ENCODE data around the gene CDK5.
"Not testable (repeated sequence)": the region's sequence is repeated elsewhere in the genome, so short reads cannot be mapped to it uniquely, and the experiment has no call there.

The CDK5 gene

DNA sequence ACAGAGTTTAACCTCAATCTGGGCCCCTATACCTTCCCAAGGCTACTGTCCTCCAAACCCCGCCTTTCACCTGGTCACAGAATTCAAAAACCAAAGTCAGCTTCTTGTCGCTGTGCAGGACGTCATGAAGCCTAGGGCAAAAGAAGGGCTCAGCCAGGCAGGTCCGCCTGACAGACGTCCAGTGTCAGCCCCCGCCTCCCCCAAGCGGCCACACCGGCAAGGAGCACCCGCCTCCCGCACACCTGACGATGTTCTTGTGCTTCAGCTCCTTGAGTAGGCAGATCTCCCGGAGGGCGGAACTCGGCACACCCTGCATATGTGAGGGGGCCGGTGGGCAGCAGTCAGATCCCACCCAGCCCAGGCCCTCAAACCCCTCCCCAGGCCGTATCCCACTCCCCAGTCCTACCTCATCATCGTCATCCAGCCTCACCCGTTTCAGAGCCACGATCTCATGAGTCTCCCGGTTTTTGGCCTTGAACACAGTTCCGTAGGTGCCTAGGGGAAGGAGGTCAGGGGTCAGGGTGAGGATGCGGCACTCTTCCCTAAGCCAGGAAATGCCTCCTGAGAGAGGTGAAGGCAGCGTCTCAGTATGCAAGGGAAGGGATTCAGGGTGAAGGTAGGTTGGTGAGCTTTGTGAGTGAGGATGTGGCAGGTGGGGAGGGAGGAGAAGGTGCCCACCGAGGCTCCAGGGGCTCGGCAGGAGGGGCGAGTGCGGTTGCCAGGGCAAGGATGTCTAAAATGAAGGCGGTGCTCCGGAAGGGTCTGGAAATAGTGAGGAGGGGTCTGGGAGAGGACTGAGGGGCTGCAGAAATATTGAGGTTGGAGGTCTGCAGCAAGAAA is 811 bp downstream of the CDK5 start:
- no peak for DNase-seq (ENCODE audit: low read depth)

DNA sequence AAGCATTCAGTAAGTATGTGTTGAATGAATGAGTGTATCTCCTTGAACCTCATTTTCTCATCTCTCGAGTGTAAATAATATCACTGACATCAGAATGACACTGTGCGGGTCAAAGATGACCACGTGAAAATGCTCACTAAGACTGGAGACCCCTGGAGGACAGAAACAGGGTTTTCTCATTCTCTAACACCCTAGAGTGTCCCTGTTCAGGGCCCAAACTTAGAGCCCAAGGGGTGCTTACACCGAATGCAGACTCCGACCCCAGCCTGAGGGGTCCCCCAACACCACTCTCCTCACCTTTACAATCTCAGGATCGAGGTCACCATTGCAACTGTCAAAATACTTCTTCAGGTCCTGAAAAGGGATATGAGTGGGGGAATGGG is 1.4 kb downstream of the CDK5 start:
- DNase-seq (ENCODE audit: low read depth) = no peak

DNA sequence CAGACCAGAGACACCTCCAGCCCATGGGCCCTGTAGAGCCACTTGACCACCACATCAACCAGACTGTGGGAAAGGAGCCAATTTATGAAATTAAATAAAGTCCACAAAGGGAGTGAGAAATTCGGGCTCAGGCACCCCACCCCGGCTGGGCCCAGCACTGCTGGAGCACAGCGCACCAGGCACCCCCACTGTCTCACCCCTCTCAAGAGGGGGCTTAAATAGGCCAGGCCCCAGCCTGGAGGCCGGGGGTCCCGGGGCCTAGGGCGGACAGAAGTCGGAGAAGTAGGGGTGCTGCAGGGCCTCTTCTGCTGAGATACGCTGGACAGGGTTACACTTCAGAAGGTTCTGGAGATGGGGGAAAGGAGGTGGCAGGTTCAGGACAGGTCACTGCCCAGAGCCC is 3.9 kb downstream of the CDK5 start:
- DNase-seq (ENCODE audit: low read depth) = no peak

DNA sequence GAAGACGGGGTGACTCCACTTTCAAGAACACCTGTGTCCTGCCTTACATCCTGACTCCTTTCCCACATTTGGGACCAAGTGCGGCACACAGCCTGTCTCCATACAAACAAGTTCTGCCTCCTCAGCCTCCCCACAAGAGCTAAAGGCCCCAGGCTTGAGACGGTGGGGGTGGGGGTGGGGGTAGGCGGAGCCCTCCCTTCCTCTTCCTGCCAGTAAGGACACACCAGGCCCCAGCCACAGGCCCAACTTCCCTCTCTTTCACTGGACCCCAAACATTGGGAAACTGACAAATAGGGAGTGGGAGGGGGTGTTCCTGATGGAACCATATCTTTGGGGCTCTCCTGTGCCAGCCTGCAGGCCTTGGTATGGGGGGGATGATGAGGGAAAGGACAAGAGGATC is 4.6 kb downstream of the CDK5 start:
- DNase-seq (ENCODE audit: low read depth) = no peak

DNA sequence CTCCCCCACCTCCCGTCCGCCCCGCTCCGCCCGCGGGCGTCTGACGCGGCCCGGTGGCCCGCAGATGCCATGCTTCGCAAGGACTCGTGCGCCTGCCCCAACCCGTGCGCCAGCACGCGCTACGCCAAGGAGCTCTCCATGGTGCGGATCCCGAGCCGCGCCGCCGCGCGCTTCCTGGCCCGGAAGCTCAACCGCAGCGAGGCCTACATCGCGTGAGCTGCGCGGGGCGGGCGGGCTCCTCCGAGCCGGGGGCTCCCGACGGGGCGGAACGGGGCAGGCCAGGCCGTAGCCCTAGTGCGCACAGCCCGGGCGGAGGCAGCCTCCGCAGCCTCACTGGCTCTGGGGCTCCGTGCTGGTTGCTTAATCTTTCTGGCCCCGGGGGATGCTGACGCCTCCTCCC is 6.6 kb downstream of the CDK5 start:
- no peak for DNase-seq (ENCODE audit: low read depth)

DNA sequence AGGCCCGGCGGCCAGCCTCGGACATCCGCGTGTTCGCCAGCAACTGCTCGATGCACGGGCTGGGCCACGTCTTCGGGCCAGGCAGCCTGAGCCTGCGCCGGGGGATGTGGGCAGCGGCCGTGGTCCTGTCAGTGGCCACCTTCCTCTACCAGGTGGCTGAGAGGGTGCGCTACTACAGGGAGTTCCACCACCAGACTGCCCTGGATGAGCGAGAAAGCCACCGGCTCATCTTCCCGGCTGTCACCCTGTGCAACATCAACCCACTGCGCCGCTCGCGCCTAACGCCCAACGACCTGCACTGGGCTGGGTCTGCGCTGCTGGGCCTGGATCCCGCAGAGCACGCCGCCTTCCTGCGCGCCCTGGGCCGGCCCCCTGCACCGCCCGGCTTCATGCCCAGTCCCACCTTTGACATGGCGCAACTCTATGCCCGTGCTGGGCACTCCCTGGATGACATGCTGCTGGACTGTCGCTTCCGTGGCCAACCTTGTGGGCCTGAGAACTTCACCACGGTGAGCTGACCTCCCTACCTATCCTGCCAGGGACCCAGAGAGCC is 8.7 kb downstream of the CDK5 start:
- no peak for DNase-seq (ENCODE audit: low read depth)

DNA sequence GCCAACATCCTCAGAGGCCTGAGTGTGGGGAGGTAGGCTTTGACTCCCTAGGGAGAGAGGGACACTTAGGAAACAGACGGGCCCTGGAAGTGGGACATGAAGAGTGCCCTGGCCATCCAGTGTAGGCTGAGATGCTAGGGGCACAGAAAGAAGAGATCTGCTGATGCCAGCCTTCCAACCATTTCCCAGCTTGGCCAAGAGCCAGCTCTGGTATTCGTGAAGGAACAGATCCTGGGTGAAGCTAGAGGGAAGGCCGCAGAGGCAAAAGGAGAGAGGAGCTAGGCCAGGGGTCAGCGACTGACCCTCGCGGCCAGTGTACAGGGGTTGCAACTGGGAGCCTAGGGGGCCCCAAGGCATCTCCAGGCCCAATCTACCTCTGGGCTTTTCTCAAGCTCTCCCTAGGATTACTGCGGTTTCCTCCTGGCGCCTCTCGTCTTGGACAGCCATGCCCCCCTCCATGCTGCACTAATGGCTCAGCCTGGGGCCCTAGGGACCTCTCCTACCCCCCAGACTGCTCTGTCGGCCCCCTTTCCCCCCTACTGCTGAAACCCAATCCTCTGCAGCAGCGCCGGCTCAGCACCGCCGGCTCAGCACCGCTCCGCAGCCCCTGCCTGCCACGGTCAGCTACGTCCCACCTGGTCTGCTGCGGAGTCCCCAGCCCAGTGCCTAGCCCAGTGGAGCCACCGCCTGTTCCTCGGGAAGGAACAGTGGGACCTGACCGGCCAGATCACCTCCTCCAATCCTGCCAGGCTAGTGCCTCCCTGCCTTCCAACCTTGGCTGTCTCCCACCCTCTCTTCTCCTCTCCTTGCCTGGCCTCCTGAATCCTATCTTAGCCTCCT is 9.5 kb downstream of the CDK5 start, which contains the start of gene ASIC3:
ASIC3 (plus strand) TSS at position 556 of the 840 bp plus-strand sequence. CDS start 355 bp downstream, outside the sequence.
- DNase-seq (ENCODE audit: low read depth) = no peak

DNA sequence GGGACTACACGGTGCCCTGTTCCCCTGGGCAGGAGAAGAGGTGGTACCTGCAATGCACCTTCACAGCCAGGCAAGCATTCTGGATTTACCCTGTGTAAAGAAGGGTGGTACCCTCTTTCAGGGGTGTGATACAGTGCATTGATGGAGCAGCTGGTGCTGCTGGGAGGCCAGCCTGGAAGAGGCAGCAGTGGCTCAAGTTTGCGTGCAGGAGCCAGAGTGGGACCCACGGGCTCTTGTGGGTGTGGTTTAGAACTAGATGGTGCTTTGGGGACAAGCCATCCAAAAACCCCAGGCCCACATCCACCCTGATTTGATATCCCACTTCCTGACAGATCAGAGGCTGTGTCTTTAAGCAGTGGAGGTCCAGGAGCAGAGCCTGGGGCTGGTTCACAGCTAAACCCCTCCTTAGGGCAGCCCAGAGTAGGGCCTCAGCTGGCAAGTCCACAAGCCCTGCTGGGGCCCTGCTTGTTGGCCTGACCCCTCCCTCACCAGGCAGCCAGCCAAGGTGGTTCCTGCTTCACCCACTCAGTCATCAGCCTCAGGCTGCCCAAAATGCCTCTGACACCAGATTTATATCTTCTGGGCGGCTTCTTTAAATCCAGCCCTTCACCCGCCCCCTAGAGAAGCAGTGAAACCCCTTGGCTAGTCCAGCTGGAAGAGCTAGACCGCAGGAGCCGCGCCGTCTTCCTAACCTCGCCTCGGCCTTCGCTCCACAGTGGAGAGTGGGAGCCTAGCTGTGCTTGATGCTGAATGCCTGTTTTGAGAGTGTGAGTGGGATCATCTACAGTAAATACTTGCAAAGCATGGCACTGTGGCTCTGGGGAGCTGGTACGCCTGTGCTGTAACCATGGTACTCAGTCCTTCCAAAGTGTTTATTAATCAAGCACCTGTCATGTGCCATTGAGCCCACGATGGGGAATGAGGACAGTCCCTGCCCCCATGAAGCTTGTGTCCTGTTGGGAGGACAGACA is 10.8 kb downstream of the CDK5 start:
- no peak for DNase-seq (ENCODE audit: low read depth)

DNA sequence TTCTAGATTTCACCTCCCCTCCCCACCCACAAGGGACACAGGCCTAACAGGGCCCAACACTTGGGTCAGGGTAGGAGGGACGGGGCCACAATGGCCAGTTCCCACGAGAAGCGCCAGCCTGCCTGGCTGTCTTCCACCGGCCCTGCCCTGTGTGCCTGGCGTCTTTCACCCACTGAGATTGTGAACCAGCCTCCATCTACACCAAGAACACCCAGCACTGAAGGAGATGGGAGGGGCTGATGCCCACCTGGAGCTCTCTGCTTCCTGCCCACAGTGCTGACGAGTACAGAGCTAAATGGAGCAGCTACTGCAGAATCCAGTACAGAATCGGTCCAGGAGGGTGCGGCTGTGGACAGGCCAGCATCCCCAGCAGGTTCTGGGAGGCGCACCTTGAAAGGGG is 11.7 kb downstream of the CDK5 start:
- DNase-seq (ENCODE audit: low read depth) = no peak

DNA sequence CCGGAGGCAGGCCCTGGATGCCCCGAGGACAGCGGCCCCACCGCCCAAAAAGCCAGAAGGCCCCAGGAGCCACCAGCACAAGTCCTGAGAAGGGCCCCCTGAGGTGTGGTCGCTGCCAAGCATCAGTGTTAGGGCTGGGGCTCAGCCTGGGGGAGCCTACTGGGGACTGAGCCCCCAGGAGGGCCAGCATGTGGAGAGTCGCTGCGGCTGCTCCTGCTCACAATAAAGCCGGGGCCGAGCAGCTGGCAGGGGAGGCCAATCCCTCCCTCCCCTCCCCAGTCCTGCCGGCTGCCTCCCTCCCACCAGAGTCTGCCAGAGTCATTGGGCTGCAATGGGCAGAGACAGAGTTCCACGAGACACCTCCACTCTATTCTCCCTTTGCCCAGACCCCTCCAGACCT is 12.4 kb downstream of the CDK5 start:
- DNase-seq (ENCODE audit: low read depth) = no peak

DNA sequence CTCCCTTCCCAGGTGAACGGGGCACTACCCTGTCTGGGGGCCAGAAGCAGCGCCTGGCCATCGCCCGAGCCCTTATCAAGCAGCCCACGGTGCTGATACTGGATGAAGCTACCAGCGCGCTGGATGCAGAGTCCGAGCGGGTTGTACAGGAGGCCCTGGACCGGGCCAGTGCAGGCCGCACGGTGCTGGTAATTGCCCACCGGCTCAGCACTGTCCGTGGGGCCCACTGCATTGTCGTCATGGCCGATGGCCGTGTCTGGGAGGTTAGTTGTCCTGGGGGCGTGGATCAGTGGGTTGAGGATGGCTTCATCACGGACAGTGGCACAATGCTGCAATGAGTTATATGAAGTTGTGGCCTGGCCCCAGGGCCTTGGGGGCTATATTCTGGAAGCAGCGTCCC is 13.7 kb downstream of the CDK5 start:
- DNase-seq (ENCODE audit: low read depth) = no peak

DNA sequence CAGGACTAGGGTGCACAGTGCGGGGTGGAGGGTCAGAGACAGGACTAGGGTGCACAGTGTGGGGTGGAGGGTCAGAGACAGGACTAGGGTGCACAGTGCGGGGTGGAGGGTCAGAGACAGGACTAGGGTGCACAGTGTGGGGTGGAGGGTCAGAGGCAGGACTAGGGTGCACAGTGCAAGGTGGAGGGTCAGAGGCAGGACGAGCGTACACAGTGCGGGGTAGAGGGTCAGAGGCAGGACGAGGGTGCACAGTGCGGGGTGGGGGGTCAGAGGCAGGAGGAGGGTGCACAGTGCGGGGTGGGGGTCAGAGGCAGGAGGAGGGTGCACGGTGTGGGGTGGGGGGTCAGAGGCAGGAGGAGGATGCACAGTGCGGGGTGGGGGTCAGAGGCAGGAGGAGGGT is 14.2 kb downstream of the CDK5 start:
- not testable (repeated sequence) for DNase-seq (ENCODE audit: low read depth)

DNA sequence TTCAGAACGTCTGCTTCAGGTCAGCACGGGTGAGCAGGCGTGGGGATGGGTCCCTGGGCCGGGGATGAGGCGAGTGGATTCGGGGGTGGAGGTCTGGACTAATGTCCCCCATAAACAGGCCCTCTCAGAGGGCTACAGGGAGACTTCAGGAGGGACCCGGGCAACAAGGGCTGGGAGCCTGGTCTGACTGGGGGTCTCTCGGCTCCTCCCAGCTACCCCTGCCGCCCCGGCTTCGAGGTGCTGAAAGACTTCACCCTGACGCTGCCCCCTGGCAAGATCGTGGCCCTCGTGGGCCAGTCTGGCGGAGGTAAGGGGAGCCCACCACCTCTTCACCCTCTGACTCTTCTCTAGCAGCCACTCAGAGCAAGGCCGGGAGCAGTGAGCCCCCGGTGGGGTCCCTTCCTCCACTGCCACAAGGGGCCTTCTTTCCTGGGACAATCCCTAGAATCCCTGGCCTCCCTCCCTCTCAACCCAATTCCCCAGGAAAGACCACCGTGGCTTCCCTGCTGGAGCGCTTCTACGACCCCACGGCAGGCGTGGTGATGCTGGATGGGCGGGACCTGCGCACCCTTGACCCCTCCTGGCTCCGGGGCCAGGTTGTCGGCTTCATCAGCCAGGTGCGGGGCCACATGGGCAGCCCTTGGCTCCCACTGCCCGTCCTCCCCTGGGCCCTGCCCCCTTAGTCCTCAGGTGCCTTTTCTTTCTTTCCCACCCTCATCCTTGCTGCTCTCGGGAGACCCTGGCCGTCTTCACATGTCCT is 16.9 kb downstream of the CDK5 start:
- no peak for DNase-seq (ENCODE audit: low read depth)

DNA sequence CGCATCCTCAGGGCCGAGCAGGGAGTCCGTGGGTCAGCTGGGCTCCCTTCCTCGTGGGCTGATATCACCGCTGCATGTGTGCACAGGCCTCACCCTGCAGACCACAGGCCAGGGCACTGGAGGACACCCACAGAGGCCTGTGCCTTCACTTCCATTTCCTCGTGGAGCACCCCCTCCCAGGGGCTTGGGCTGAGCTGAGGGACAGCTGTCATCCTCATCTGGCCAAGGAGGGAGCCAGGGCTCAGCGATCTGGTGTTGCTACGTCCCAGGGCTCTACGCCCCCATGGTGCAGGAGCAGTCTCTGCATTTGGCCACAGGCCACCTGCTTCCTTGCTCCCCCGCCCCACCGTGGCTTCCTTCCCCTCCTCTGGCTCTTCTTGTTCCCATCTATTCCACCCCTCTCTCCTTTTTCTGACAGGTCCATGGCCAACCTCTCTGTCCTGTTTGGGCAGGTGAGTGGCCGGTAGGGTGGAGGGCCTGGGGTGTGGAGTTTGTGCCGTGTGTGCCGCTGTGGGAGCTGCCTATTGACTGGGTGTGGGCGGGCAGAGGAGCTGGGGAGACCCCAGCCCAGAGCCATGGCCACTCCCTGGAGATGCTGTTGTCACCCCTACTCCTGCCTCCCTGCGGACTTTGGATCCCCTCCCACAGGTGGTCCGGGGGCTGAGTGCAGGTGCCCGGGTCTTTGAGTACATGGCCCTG is 17.7 kb downstream of the CDK5 start:
- no peak for DNase-seq (ENCODE audit: low read depth)

DNA sequence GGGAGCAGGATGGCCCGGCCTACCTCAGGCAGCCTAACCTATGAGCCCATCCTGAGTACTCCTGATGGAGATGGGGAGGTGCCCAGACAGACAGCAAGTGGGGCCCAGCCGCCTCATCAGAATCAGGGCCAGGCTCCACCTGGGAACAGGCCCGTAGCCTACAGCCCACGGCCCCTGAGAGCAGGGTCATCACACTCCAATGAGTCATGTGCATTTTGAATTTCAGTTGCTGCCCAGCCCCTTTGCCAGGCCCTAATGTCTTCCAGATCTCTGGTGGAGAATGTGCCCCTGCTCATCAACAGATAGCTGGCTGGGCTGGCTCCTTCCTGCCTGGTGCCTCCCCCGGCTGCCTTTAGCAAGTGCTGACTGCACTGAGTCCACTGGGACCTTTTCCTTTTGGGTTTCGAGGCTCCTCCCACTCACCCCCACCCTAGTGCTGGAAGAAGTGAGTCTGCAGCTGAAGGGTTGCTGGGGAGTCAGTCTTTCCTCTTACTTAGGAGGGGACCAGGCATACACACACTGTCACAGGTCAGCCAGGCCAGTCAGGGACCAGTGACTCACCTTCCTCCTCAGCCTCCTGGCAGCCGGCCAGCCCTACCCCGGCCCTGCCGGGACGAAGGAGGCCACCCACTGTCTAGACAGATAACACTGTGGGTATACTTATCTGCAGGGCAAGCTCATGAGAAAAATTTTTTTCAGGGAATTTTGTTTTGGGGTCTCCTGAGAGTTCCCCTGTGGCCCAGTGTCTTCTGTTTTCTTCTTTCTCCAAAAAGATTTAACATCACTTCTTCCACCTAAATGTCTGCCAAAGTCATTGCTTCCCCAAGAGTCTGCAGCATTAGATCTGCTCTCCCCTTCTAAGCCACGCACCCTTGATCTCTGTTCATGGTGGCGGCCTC is 18.5 kb downstream of the CDK5 start:
- DNase-seq (ENCODE audit: low read depth) = peak; percentile 61

DNA sequence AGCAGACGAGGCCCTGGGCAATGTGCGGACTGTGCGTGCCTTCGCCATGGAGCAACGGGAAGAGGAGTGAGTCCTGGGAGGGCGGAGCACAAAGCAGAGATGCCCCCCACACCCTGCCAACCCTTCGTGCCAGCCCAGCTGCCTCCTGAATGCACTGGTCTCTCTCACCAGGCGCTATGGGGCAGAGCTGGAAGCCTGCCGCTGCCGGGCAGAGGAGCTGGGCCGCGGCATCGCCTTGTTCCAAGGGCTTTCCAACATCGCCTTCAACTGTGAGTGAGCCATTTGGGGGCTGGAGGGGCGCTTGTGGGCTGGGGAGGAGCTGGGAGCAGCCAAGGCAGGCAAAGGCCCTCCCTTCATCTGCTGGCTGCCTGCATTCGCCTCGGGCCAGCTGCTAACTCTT is 21.8 kb downstream of the CDK5 start:
- DNase-seq (ENCODE audit: low read depth) = no peak

DNA sequence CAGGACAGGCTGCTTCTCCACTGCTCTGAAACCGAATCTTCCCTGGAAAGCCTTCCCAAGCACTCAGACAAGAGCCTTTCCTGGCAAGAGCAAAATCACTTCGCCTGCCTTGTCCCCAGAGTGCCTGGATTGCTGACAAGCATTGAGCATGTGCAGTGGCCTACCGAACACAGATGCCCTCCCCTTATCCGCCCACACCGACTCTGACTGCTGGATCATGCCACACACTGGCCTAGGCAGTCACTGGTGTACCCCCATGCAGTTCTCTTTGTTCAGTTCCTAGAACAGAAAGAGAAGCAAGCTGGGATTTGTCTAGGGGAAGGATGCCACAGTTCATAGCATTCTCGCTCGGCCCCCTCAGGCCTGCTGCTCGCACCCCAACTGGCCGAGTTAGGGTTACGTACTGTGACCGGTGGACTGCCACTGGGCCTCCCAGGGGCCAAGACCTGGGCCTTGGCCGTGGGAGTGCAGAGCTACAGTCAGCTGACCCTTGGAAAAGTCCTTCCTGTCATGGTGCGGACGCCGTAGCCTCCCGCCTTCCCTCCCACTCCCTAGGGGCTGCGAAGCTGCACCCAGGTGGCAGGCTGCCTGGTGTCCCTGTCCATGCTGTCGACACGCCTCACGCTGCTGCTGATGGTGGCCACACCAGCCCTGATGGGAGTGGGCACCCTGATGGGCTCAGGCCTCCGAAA is 22.5 kb downstream of the CDK5 start:
- DNase-seq (ENCODE audit: low read depth) = no peak

DNA sequence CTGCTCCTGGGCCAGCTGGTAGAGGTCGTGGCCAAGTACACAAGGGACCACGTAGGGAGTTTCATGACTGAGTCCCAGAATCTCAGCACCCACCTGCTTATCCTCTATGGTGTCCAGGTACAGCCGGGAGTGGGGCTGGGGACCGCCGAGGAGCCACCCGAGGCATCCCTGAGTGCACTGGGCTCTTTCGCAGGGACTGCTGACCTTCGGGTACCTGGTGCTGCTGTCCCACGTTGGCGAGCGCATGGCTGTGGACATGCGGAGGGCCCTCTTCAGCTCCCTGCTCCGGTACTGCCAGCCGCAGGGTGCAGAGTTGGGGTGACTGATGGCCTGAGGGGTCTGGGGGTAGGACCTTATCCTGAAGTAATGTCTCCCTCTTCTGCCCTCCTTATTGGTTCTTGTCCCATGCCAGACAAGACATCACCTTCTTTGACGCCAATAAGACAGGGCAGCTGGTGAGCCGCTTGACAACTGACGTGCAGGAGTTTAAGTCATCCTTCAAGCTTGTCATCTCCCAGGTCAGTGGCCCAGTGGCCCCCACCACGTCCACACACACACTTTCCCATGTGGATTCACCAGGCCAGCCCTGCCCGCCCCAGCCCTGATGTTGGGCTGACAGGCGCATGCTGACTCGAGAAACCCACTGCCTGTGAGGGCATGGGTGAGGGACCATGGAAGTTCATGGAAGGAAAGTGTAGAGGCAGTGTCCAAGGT is 23.2 kb downstream of the CDK5 start:
- no peak for DNase-seq (ENCODE audit: low read depth)
